CD4-positive, alpha-beta T cell (primary cell): ENCODE data around the gene CCDC15. TPM values are rescaled to one million over a fixed set of nuclear protein-coding genes. Genes with fewer than 3 reads are reported as not detected.
A peak's percentile ranks its signal among the peaks of the same experiment; 100 is the strongest.

ENCODE experiments used
- ATAC-seq: fragments of 200-7000 bp; cut with Tn5 transposase; one replicate; pipeline ENCODE4 v1.10.0; 2022; ENCODE audit warnings: mild to moderate bottlenecking; ENCODE audit not compliant: poor library complexity
- CTCF ChIA-PET: fragments of 350-600 bp; sonication (Branson Sonifier 250); formaldehyde crosslinking; loops from one replicate; lab custom pipeline; 2021; ENCODE audit warnings: antibody characterized with exemption, inconsistent platforms; lab: Charles Lee
- POLR2A ChIA-PET: fragments of 350-600 bp; sonication (Branson Sonifier 250); formaldehyde crosslinking; loops from one replicate; lab custom pipeline; 2021; ENCODE audit warnings: antibody characterized with exemption, inconsistent platforms; lab: Charles Lee
- DNase-seq, 14 experiments: peaks; one replicate each; pipeline ENCODE4 v3.0.0-alpha.2; 2013 to 2020; ENCODE audit warnings: mixed read lengths in 2 of 14
- H3K27ac ChIP-seq, 2 donors: one replicate each; pipeline versions ENCODE4 v1.5.1 to v1.7.0; 2013; ENCODE audit warnings: low read length in 2 of 2, low read depth in 1 of 2, mild to moderate bottlenecking in 1 of 2
- H3K27me3 ChIP-seq, 2 experiments: 1 replicate in 1 of 2; 2 replicates in 1 of 2; pipeline versions ENCODE4 v1.6.1 to v1.7.0; 2013; ENCODE audit warnings: low read length in 2 of 2, control low read depth in 1 of 2, mild to moderate bottlenecking in 1 of 2, moderate library complexity in 1 of 2; ENCODE audit not compliant: insufficient read depth in 2 of 2, control insufficient read depth in 1 of 2
- H3K36me3 ChIP-seq: one replicate; pipeline ENCODE4 v1.6.1; 2013; ENCODE audit warnings: low read length, control low read depth; ENCODE audit not compliant: insufficient read depth
- H3K4me1 ChIP-seq: one replicate; pipeline ENCODE4 v1.6.1; 2013; ENCODE audit warnings: low read length, control low read depth; ENCODE audit not compliant: insufficient read depth
- H3K4me3 ChIP-seq: one replicate; pipeline ENCODE4 v1.5.1; 2013; ENCODE audit warnings: mild to moderate bottlenecking, low read length, moderate library complexity
- H3K9me3 ChIP-seq, 2 experiments: 1 replicate in 1 of 2; 2 replicates in 1 of 2; pipeline versions ENCODE4 v1.6.1 to v1.7.0; 2013; ENCODE audit warnings: low read length in 2 of 2, mild to moderate bottlenecking in 2 of 2, control low read depth in 1 of 2, moderate library complexity in 1 of 2; ENCODE audit not compliant: control insufficient read depth in 1 of 2, insufficient read depth in 1 of 2
- H3K27ac Mint-ChIP-seq: one replicate; pipeline ENCODE4 v1.8.0; 2020; ENCODE audit warnings: mixed read lengths
- H3K27me3 Mint-ChIP-seq: one replicate; pipeline ENCODE4 v1.8.0; 2021; ENCODE audit warnings: mixed read lengths
- H3K36me3 Mint-ChIP-seq: one replicate; pipeline ENCODE4 v1.8.0; 2021; ENCODE audit warnings: low read depth, mixed read lengths
- H3K4me1 Mint-ChIP-seq: one replicate; pipeline ENCODE4 v1.8.0; 2021; ENCODE audit warnings: low read depth, mixed read lengths
- H3K4me3 Mint-ChIP-seq: one replicate; pipeline ENCODE4 v1.8.0; 2020; ENCODE audit warnings: mild to moderate bottlenecking, mixed read lengths
- H3K9me3 Mint-ChIP-seq: one replicate; pipeline ENCODE4 v1.8.0; 2020; ENCODE audit warnings: mixed read lengths
- CTCF ChIP-seq: fragments of 200-600 bp; IDR thresholded peaks from one replicate; pipeline ENCODE4 v1.8.0; 2022; ENCODE audit warnings: antibody characterized with exemption, mild to moderate bottlenecking
- intact Hi-C, 2 experiments: fragments of 100-400 bp; cut with DNase I in 1 of 2; cut with micrococcal nuclease in 1 of 2; formaldehyde crosslinking; loops; one replicate each; pipeline versions ENCODE4 v1.15.1 to v1.9.0; 2023 to 2025; cut with DNase I, micrococcal nuclease
- total RNA-seq, 174 experiments: library from RNA in 2 of 174; stranded (reverse) in 2 of 174; gene quantifications; one replicate each; pipeline ENCODE4 v1.2.3 and lab custom pipeline; 2021 to 2026

The CCDC15 gene
- total RNA-seq, 2 experiments from 2014 or later, result 0.89 to 1.1 TPM

GRCh38 chr11:124930799-124931198, 23.2 kb upstream of the CCDC15 start:
- intact Hi-C loops, result no loop called here
- H3K36me3 ChIP-seq, result no peaks in the 10 kb centered on the region
- Mint-ChIP-seq H3K27ac (no peak overlapping the region), H3K4me1 (peaks cover 5% of the 10 kb centered on the region), H3K27me3 (no peaks in the 10 kb centered on the region), H3K9me3 (no peaks in the 10 kb centered on the region), H3K36me3 (no peaks in the 10 kb centered on the region), H3K4me3 (no peak overlapping the region)
- peak in 1 of 14 experiments; percentile 34 for DNase-seq
- no peaks in the 10 kb centered on the region for H3K27me3 ChIP-seq
- no peaks in the 10 kb centered on the region for H3K4me1 ChIP-seq
- no peak for ATAC-seq
- H3K27ac ChIP-seq, result no peak overlapping the region
- POLR2A ChIA-PET, result interaction anchor here (1.0 kb wide), 1 partner anchor 20 kb away, joined by 4 read pairs; no protein-coding TSS in a partner anchor
- CTCF ChIA-PET, result no interaction called here
- H3K4me3 ChIP-seq, result no peak overlapping the region
- no peaks in the 10 kb centered on the region for H3K9me3 ChIP-seq
- no peak for TF ChIP-seq CTCF

- POLR2A ChIA-PET, result interaction anchor here (1.1 kb wide), 2 partner anchors 9 to 16 kb away, joined by 3 read pairs; no protein-coding TSS in a partner anchor
- H3K4me3 ChIP-seq, result no peak overlapping the region
- no peaks in the 10 kb centered on the region for H3K27me3 ChIP-seq
- Mint-ChIP-seq H3K9me3 (no peaks in the 10 kb centered on the region), H3K27ac (no peak overlapping the region), H3K4me1 (peaks cover 5% of the 10 kb centered on the region), H3K27me3 (no peaks in the 10 kb centered on the region), H3K4me3 (no peak overlapping the region), H3K36me3 (no peaks in the 10 kb centered on the region)
- ATAC-seq, result no peak
- H3K9me3 ChIP-seq, result no peaks in the 10 kb centered on the region
- H3K36me3 ChIP-seq, result no peaks in the 10 kb centered on the region
- TF ChIP-seq CTCF, result no peak
- CTCF ChIA-PET, result no interaction called here
- H3K4me1 ChIP-seq, result no peaks in the 10 kb centered on the region
- no peak for DNase-seq
- no peak overlapping the region for H3K27ac ChIP-seq
- intact Hi-C loops, result no loop called here
Observed at GRCh38 chr11:124934862-124935547, 19.0 kb upstream of the CCDC15 start.

- DNase-seq (no peak), ATAC-seq (no peak)
- ChIA-PET CTCF (no interaction called here), POLR2A (no interaction called here)
- TF ChIP-seq CTCF, result no peak
- Histone ChIP-seq H3K9me3 (no peaks in the 10 kb centered on the region), H3K27me3 (no peaks in the 10 kb centered on the region), H3K4me3 (no peak within 1 kb of the TSS), H3K27ac (no peak within 1 kb of the TSS), H3K4me1 (no peaks in the 10 kb centered on the region), H3K36me3 (no peaks in the 10 kb centered on the region)
- Mint-ChIP-seq H3K27ac (no peak within 1 kb of the TSS), H3K9me3 (no peaks in the 10 kb centered on the region), H3K4me1 (peaks cover under 1% of the 10 kb centered on the region), H3K4me3 (no peak within 1 kb of the TSS), H3K27me3 (no peaks in the 10 kb centered on the region), H3K36me3 (no peaks in the 10 kb centered on the region)
- intact Hi-C loops, result no loop called here
Observed at GRCh38 chr11:124935548-124936514, 18.2 kb upstream of the CCDC15 start, which contains the start of gene HEPACAM. Gene HEPACAM (minus strand): TSS chr11:124936047. CDS start chr11:124936006, 41 bp downstream.
